ENCODE data around the gene OR2A42. TPM values are rescaled to one million over a fixed set of nuclear protein-coding genes. Genes with fewer than 3 reads are reported as not detected.
A peak's percentile ranks its signal among the peaks of the same experiment; 100 is the strongest.
"Not testable (repeated sequence)": the region's sequence is repeated elsewhere in the genome, so short reads cannot be mapped to it uniquely, and the experiment has no call there.

Gene OR2A42
- total RNA-seq, 2 experiments from 2014 or later = not detected

GRCh38 chr7:144219149-144219548 lies 20.3 kb downstream of the OR2A42 start:
- POLR2A ChIA-PET; CTCF ChIA-PET; H3K4me3 Mint-ChIP-seq; H3K9me3 Mint-ChIP-seq (ENCODE audit: low read depth); intact Hi-C loops (cut with DNase I, micrococcal nuclease); H3K27ac Mint-ChIP-seq; DNase-seq; H3K36me3 Mint-ChIP-seq (ENCODE audit: low read depth); H3K4me1 Mint-ChIP-seq; H3K27me3 Mint-ChIP-seq: not testable (repeated sequence)
- ATAC-seq = peak; percentile 85

- H3K27ac Mint-ChIP-seq; H3K4me3 Mint-ChIP-seq; H3K9me3 Mint-ChIP-seq (ENCODE audit: low read depth); H3K36me3 Mint-ChIP-seq (ENCODE audit: low read depth); CTCF ChIA-PET; POLR2A ChIA-PET; H3K4me1 Mint-ChIP-seq; H3K27me3 Mint-ChIP-seq; ATAC-seq; DNase-seq; intact Hi-C loops (cut with DNase I, micrococcal nuclease): not testable (repeated sequence)
Measured at GRCh38 chr7:144218581-144218980, 20.8 kb downstream of the OR2A42 start.

- intact Hi-C loops (cut with DNase I, micrococcal nuclease); POLR2A ChIA-PET; H3K27ac Mint-ChIP-seq; CTCF ChIA-PET; H3K4me3 Mint-ChIP-seq; H3K4me1 Mint-ChIP-seq; H3K9me3 Mint-ChIP-seq (ENCODE audit: low read depth); ATAC-seq; H3K27me3 Mint-ChIP-seq; DNase-seq; H3K36me3 Mint-ChIP-seq (ENCODE audit: low read depth): not testable (repeated sequence)
Measured at GRCh38 chr7:144217200-144217599, 22.2 kb downstream of the OR2A42 start.

- H3K4me1 Mint-ChIP-seq; H3K9me3 Mint-ChIP-seq (ENCODE audit: low read depth); H3K36me3 Mint-ChIP-seq (ENCODE audit: low read depth); H3K4me3 Mint-ChIP-seq; intact Hi-C loops (cut with DNase I, micrococcal nuclease); DNase-seq; CTCF ChIA-PET; POLR2A ChIA-PET; H3K27me3 Mint-ChIP-seq; H3K27ac Mint-ChIP-seq: not testable (repeated sequence)
- peak; percentile 20 for ATAC-seq
Measured at GRCh38 chr7:144205306-144205705, 34.1 kb downstream of the OR2A42 start.

GRCh38 chr7:144203086-144203485 lies 36.3 kb downstream of the OR2A42 start:
- H3K36me3 Mint-ChIP-seq (ENCODE audit: low read depth); ATAC-seq; H3K27me3 Mint-ChIP-seq; POLR2A ChIA-PET; H3K9me3 Mint-ChIP-seq (ENCODE audit: low read depth); H3K27ac Mint-ChIP-seq; H3K4me3 Mint-ChIP-seq; CTCF ChIA-PET; DNase-seq; intact Hi-C loops (cut with DNase I, micrococcal nuclease); H3K4me1 Mint-ChIP-seq: not testable (repeated sequence)

GRCh38 chr7:144201978-144202377 lies 37.4 kb downstream of the OR2A42 start:
- peak; percentile 93 for ATAC-seq
- CTCF ChIA-PET; POLR2A ChIA-PET; H3K4me1 Mint-ChIP-seq; H3K4me3 Mint-ChIP-seq; H3K27ac Mint-ChIP-seq; H3K36me3 Mint-ChIP-seq (ENCODE audit: low read depth); intact Hi-C loops (cut with DNase I, micrococcal nuclease); DNase-seq; H3K9me3 Mint-ChIP-seq (ENCODE audit: low read depth); H3K27me3 Mint-ChIP-seq: not testable (repeated sequence)

GRCh38 chr7:144198934-144199333 lies 40.5 kb downstream of the OR2A42 start:
- H3K27me3 Mint-ChIP-seq; H3K4me3 Mint-ChIP-seq; H3K36me3 Mint-ChIP-seq (ENCODE audit: low read depth); ATAC-seq; H3K27ac Mint-ChIP-seq; H3K9me3 Mint-ChIP-seq (ENCODE audit: low read depth); intact Hi-C loops (cut with DNase I, micrococcal nuclease); CTCF ChIA-PET; DNase-seq; H3K4me1 Mint-ChIP-seq; POLR2A ChIA-PET: not testable (repeated sequence)

- H3K36me3 Mint-ChIP-seq (ENCODE audit: low read depth); CTCF ChIA-PET; H3K9me3 Mint-ChIP-seq (ENCODE audit: low read depth); intact Hi-C loops (cut with DNase I, micrococcal nuclease); H3K27ac Mint-ChIP-seq; H3K4me1 Mint-ChIP-seq; POLR2A ChIA-PET; H3K27me3 Mint-ChIP-seq: not testable (repeated sequence)
- peak; percentile 10 for DNase-seq
- ATAC-seq = peak; percentile 70
- H3K4me3 Mint-ChIP-seq = peak within 1 kb of the TSS; percentile 56
Measured at GRCh38 chr7:144195212-144195872, 44.1 kb downstream of the OR2A42 start, which contains the start of gene ARHGEF35. TSS of gene ARHGEF35 (minus strand) at chr7:144195833. CDS start at chr7:144188383, 7,450 bp downstream.

- CTCF ChIA-PET; H3K27me3 Mint-ChIP-seq; H3K4me1 Mint-ChIP-seq; intact Hi-C loops (cut with DNase I, micrococcal nuclease); H3K27ac Mint-ChIP-seq; POLR2A ChIA-PET; ATAC-seq; DNase-seq; H3K36me3 Mint-ChIP-seq (ENCODE audit: low read depth); H3K9me3 Mint-ChIP-seq (ENCODE audit: low read depth); H3K4me3 Mint-ChIP-seq: not testable (repeated sequence)
Measured at GRCh38 chr7:144194453-144194852, 45.0 kb downstream of the OR2A42 start.

GRCh38 chr7:144193782-144194181 lies 45.6 kb downstream of the OR2A42 start:
- H3K9me3 Mint-ChIP-seq (ENCODE audit: low read depth); H3K4me3 Mint-ChIP-seq; H3K27me3 Mint-ChIP-seq; intact Hi-C loops (cut with DNase I, micrococcal nuclease); DNase-seq; H3K4me1 Mint-ChIP-seq; ATAC-seq; CTCF ChIA-PET; H3K27ac Mint-ChIP-seq; POLR2A ChIA-PET; H3K36me3 Mint-ChIP-seq (ENCODE audit: low read depth): not testable (repeated sequence)

- H3K36me3 Mint-ChIP-seq (ENCODE audit: low read depth); H3K27ac Mint-ChIP-seq; H3K4me1 Mint-ChIP-seq; CTCF ChIA-PET; DNase-seq; H3K9me3 Mint-ChIP-seq (ENCODE audit: low read depth); H3K27me3 Mint-ChIP-seq; H3K4me3 Mint-ChIP-seq; intact Hi-C loops (cut with DNase I, micrococcal nuclease); POLR2A ChIA-PET: not testable (repeated sequence)
- peak; percentile 70 for ATAC-seq
Measured at GRCh38 chr7:144188578-144189171, 50.7 kb downstream of the OR2A42 start.

- H3K9me3 Mint-ChIP-seq (ENCODE audit: low read depth); DNase-seq; H3K27ac Mint-ChIP-seq; CTCF ChIA-PET; H3K4me3 Mint-ChIP-seq; H3K4me1 Mint-ChIP-seq; intact Hi-C loops (cut with DNase I, micrococcal nuclease); ATAC-seq; H3K27me3 Mint-ChIP-seq; H3K36me3 Mint-ChIP-seq (ENCODE audit: low read depth); POLR2A ChIA-PET: not testable (repeated sequence)
Measured at GRCh38 chr7:144187848-144188247, 51.6 kb downstream of the OR2A42 start.
